Measurements from ENCODE around the gene H2BK1.
A peak's percentile ranks its signal among the peaks of the same experiment; 100 is the strongest.

Gene H2BK1

GRCh38 chr7:151175047-151175792 is 35.1 kb downstream of the H2BK1 start:
- no peak for DNase-seq (ENCODE audit: low spot score in 2 of 2)
- Mint-ChIP-seq H3K36me3 (ENCODE audit: insufficient read depth) (peaks cover 4% of the 10 kb centered on the region), H3K4me3 (no peak overlapping the region), H3K27ac (ENCODE audit: low read depth) (no peak overlapping the region), H3K27me3 (peaks cover 43% of the 10 kb centered on the region), H3K9me3 (no peaks in the 10 kb centered on the region), H3K4me1 (peaks cover 7% of the 10 kb centered on the region)
- ATAC-seq (replicated peaks; ENCODE audit: extremely low read depth, poor library complexity, severe bottlenecking), result no peak

GRCh38 chr7:151174246-151175046 is 35.8 kb downstream of the H2BK1 start:
- Mint-ChIP-seq H3K36me3 (ENCODE audit: insufficient read depth) (peaks cover 4% of the 10 kb centered on the region), H3K4me3 (no peak overlapping the region), H3K9me3 (no peaks in the 10 kb centered on the region), H3K27ac (ENCODE audit: low read depth) (no peak overlapping the region), H3K27me3 (peaks cover 51% of the 10 kb centered on the region), H3K4me1 (peaks cover 7% of the 10 kb centered on the region)
- ATAC-seq (replicated peaks; ENCODE audit: extremely low read depth, poor library complexity, severe bottlenecking), result no peak
- no peak for DNase-seq (ENCODE audit: low spot score in 2 of 2)

GRCh38 chr7:151173386-151174245 is 36.7 kb downstream of the H2BK1 start:
- Mint-ChIP-seq H3K27ac (ENCODE audit: low read depth) (no peak overlapping the region), H3K36me3 (ENCODE audit: insufficient read depth) (peaks cover 4% of the 10 kb centered on the region), H3K4me1 (peaks cover 10% of the 10 kb centered on the region), H3K4me3 (no peak overlapping the region), H3K27me3 (peaks cover 52% of the 10 kb centered on the region), H3K9me3 (no peaks in the 10 kb centered on the region)
- ATAC-seq (replicated peaks; ENCODE audit: extremely low read depth, poor library complexity, severe bottlenecking) (no peak), DNase-seq (ENCODE audit: low spot score in 2 of 2) (no peak)

- DNase-seq (ENCODE audit: low spot score in 2 of 2) (peak; percentile 64 to 71), ATAC-seq (replicated peaks; ENCODE audit: extremely low read depth, poor library complexity, severe bottlenecking) (peak; percentile 57)
- Mint-ChIP-seq H3K36me3 (ENCODE audit: insufficient read depth) (peaks cover 5% of the 10 kb centered on the region), H3K27ac (ENCODE audit: low read depth) (no peak overlapping the region), H3K4me1 (peaks cover 15% of the 10 kb centered on the region), H3K27me3 (peaks cover 57% of the 10 kb centered on the region), H3K9me3 (no peaks in the 10 kb centered on the region), H3K4me3 (no peak overlapping the region)
Measured at GRCh38 chr7:151172273-151173141, 37.8 kb downstream of the H2BK1 start.

GRCh38 chr7:151168787-151169162 is 41.5 kb downstream of the H2BK1 start:
- H3K27ac Mint-ChIP-seq (ENCODE audit: low read depth), result no peak overlapping the region
- peaks cover 15% of the 10 kb centered on the region for H3K4me1 Mint-ChIP-seq
- DNase-seq (ENCODE audit: low spot score in 2 of 2) (no peak), ATAC-seq (replicated peaks; ENCODE audit: extremely low read depth, poor library complexity, severe bottlenecking) (no peak)
- H3K36me3 Mint-ChIP-seq (ENCODE audit: insufficient read depth), result peaks cover 5% of the 10 kb centered on the region
- no peaks in the 10 kb centered on the region for H3K9me3 Mint-ChIP-seq
- peak overlapping the region; percentile 67 for H3K4me3 Mint-ChIP-seq
- H3K27me3 Mint-ChIP-seq, result peaks cover 57% of the 10 kb centered on the region

- ATAC-seq (replicated peaks; ENCODE audit: extremely low read depth, poor library complexity, severe bottlenecking), result peak; percentile 85
- Mint-ChIP-seq H3K27ac (ENCODE audit: low read depth) (no peak overlapping the region), H3K36me3 (ENCODE audit: insufficient read depth) (peaks cover 5% of the 10 kb centered on the region), H3K4me1 (peaks cover 15% of the 10 kb centered on the region), H3K4me3 (peak overlapping the region; percentile 67), H3K9me3 (no peaks in the 10 kb centered on the region), H3K27me3 (peaks cover 51% of the 10 kb centered on the region)
- peak; percentile 35 to 54 for DNase-seq (ENCODE audit: low spot score in 2 of 2)
Measured at GRCh38 chr7:151168003-151168786, 42.1 kb downstream of the H2BK1 start.

GRCh38 chr7:151167197-151167961 is 42.9 kb downstream of the H2BK1 start, which contains the start of gene GBX1:
TSS of gene GBX1 (minus strand) at chr7:151167694. CDS start at chr7:151167548, 146 bp downstream.
- no peak within 1 kb of the TSS for H3K27ac Mint-ChIP-seq (ENCODE audit: low read depth)
- no peaks in the 10 kb centered on the region for H3K9me3 Mint-ChIP-seq
- H3K4me3 Mint-ChIP-seq, result peak within 1 kb of the TSS; percentile 67
- H3K4me1 Mint-ChIP-seq, result peaks cover 10% of the 10 kb centered on the region
- DNase-seq (ENCODE audit: low spot score in 2 of 2), result no peak
- H3K36me3 Mint-ChIP-seq (ENCODE audit: insufficient read depth), result peaks cover 5% of the 10 kb centered on the region
- peaks cover 43% of the 10 kb centered on the region for H3K27me3 Mint-ChIP-seq
- ATAC-seq (replicated peaks; ENCODE audit: extremely low read depth, poor library complexity, severe bottlenecking), result peak; percentile 64

- H3K27ac Mint-ChIP-seq (ENCODE audit: low read depth), result no peak overlapping the region
- peak overlapping the region; percentile 42 for H3K4me3 Mint-ChIP-seq
- no peak for ATAC-seq (replicated peaks; ENCODE audit: extremely low read depth, poor library complexity, severe bottlenecking)
- H3K9me3 Mint-ChIP-seq, result no peaks in the 10 kb centered on the region
- H3K36me3 Mint-ChIP-seq (ENCODE audit: insufficient read depth), result peaks cover 3% of the 10 kb centered on the region
- peaks cover 38% of the 10 kb centered on the region for H3K27me3 Mint-ChIP-seq
- DNase-seq (ENCODE audit: low spot score in 2 of 2), result no peak
- H3K4me1 Mint-ChIP-seq, result peaks cover 8% of the 10 kb centered on the region
Measured at GRCh38 chr7:151166629-151167196, 43.6 kb downstream of the H2BK1 start.

GRCh38 chr7:151161757-151162156 is 48.5 kb downstream of the H2BK1 start:
- no peaks in the 10 kb centered on the region for H3K9me3 Mint-ChIP-seq
- no peaks in the 10 kb centered on the region for H3K4me1 Mint-ChIP-seq
- H3K27me3 Mint-ChIP-seq, result peaks cover 20% of the 10 kb centered on the region
- H3K27ac Mint-ChIP-seq (ENCODE audit: low read depth), result no peak overlapping the region
- DNase-seq (ENCODE audit: low spot score in 2 of 2) (no peak), ATAC-seq (replicated peaks; ENCODE audit: extremely low read depth, poor library complexity, severe bottlenecking) (no peak)
- no peaks in the 10 kb centered on the region for H3K36me3 Mint-ChIP-seq (ENCODE audit: insufficient read depth)
- no peak overlapping the region for H3K4me3 Mint-ChIP-seq
